Measurements from ENCODE around the gene COLEC12. TPM values are rescaled to one million over a fixed set of nuclear protein-coding genes. Genes with fewer than 3 reads are reported as not detected.

COLEC12 gene
- polyA plus RNA-seq, 1 donor (not counting 4 experiments of a cell fraction or from before 2014, with no cell fraction given), result not detected

GRCh38 chr18:396251-396555 lies 104.3 kb downstream of the COLEC12 start:
- DNase-seq (ENCODE audit: low read depth, low spot score) (no peak), FAIRE-seq (no peak)
- H3K79me2 ChIP-seq (ENCODE audit: control insufficient read depth, insufficient read depth, low read length), result no peaks in the 10 kb centered on the region
- peaks cover 11% of the 10 kb centered on the region for H3K4me1 ChIP-seq (ENCODE audit: control insufficient read depth, extremely low read depth, insufficient read depth, low read length)
- H3K4me3 ChIP-seq (ENCODE audit: control insufficient read depth in 2 of 3, extremely low read depth in 1 of 3, insufficient read depth in 2 of 3, low read depth in 1 of 3, low read length in 3 of 3), result no peak overlapping the region
- dilution Hi-C loops (cut with MboI; ENCODE audit: extremely low pct_ligation_motif_present, low sequenced_read_pairs), result no loop called here
- no peak overlapping the region for H3K9ac ChIP-seq (ENCODE audit: control insufficient read depth, extremely low read depth, insufficient read depth, low read length)
- no peak overlapping the region for H2AFZ ChIP-seq (ENCODE audit: control insufficient read depth, low read length)
- no peak overlapping the region for H3K4me2 ChIP-seq (ENCODE audit: control insufficient read depth, extremely low read depth, insufficient read depth, low read depth, low read length)
- no peaks in the 10 kb centered on the region for H3K27me3 ChIP-seq (ENCODE audit: control insufficient read depth, extremely low read depth, insufficient read depth, low read length)
- H3K36me3 ChIP-seq (ENCODE audit: control insufficient read depth in 2 of 2, extremely low read depth in 1 of 2, insufficient read depth in 2 of 2, low read length in 2 of 2), result no peaks in the 10 kb centered on the region
- TF ChIP-seq, protein P1, sequence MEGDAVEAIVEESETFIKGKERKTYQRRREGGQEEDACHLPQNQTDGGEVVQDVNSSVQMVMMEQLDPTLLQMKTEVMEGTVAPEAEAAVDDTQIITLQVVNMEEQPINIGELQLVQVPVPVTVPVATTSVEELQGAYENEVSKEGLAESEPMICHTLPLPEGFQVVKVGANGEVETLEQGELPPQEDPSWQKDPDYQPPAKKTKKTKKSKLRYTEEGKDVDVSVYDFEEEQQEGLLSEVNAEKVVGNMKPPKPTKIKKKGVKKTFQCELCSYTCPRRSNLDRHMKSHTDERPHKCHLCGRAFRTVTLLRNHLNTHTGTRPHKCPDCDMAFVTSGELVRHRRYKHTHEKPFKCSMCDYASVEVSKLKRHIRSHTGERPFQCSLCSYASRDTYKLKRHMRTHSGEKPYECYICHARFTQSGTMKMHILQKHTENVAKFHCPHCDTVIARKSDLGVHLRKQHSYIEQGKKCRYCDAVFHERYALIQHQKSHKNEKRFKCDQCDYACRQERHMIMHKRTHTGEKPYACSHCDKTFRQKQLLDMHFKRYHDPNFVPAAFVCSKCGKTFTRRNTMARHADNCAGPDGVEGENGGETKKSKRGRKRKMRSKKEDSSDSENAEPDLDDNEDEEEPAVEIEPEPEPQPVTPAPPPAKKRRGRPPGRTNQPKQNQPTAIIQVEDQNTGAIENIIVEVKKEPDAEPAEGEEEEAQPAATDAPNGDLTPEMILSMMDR (optimal IDR thresholded peaks at IDR 0.05 in 1 of 3, IDR thresholded peaks at IDR 0.05 in 1 of 3, conservative IDR thresholded peaks at IDR 0.05 in 1 of 3; ENCODE audit: extremely low read depth in 1 of 3, insufficient read depth in 2 of 3, low read length in 3 of 3), result no peak
- TF ChIP-seq EZH2 (IDR thresholded peaks at IDR 0.05; ENCODE audit: low read length), result no peak
- no peaks in the 10 kb centered on the region for H3K9me3 ChIP-seq (ENCODE audit: control insufficient read depth, low read depth, low read length)
- H3K27ac ChIP-seq (ENCODE audit: control insufficient read depth, insufficient read depth, low read length), result no peak overlapping the region
- H3K9me1 ChIP-seq (ENCODE audit: control insufficient read depth, extremely low read depth, insufficient read depth, low read length), result no peaks in the 10 kb centered on the region
- H4K20me1 ChIP-seq (ENCODE audit: control insufficient read depth, extremely low read depth, insufficient read depth, low read length), result no peaks in the 10 kb centered on the region

GRCh38 chr18:395456-396250 lies 104.8 kb downstream of the COLEC12 start:
- Histone ChIP-seq H3K4me2 (ENCODE audit: control insufficient read depth, extremely low read depth, insufficient read depth, low read depth, low read length) (no peak overlapping the region), H3K27me3 (ENCODE audit: control insufficient read depth, extremely low read depth, insufficient read depth, low read length) (no peaks in the 10 kb centered on the region), H4K20me1 (ENCODE audit: control insufficient read depth, extremely low read depth, insufficient read depth, low read length) (no peaks in the 10 kb centered on the region), H3K27ac (ENCODE audit: control insufficient read depth, insufficient read depth, low read length) (no peak overlapping the region), H3K79me2 (ENCODE audit: control insufficient read depth, insufficient read depth, low read length) (no peaks in the 10 kb centered on the region), H2AFZ (ENCODE audit: control insufficient read depth, low read length) (peak overlapping the region; percentile 16), H3K9me1 (ENCODE audit: control insufficient read depth, extremely low read depth, insufficient read depth, low read length) (no peaks in the 10 kb centered on the region), H3K9ac (ENCODE audit: control insufficient read depth, extremely low read depth, insufficient read depth, low read length) (no peak overlapping the region), H3K9me3 (ENCODE audit: control insufficient read depth, low read depth, low read length) (no peaks in the 10 kb centered on the region), H3K4me1 (ENCODE audit: control insufficient read depth, extremely low read depth, insufficient read depth, low read length) (peaks cover 11% of the 10 kb centered on the region), H3K4me3 (ENCODE audit: control insufficient read depth in 2 of 3, extremely low read depth in 1 of 3, insufficient read depth in 2 of 3, low read depth in 1 of 3, low read length in 3 of 3) (no peak overlapping the region), H3K36me3 (ENCODE audit: control insufficient read depth in 2 of 2, extremely low read depth in 1 of 2, insufficient read depth in 2 of 2, low read length in 2 of 2) (no peaks in the 10 kb centered on the region)
- no peak for DNase-seq (ENCODE audit: low read depth, low spot score)
- dilution Hi-C loops (cut with MboI; ENCODE audit: extremely low pct_ligation_motif_present, low sequenced_read_pairs), result no loop called here
- peak; percentile 13 for FAIRE-seq
- no peak for TF ChIP-seq EZH2 (IDR thresholded peaks at IDR 0.05; ENCODE audit: low read length)
- TF ChIP-seq, protein P1 (optimal IDR thresholded peaks at IDR 0.05 in 1 of 3, IDR thresholded peaks at IDR 0.05 in 1 of 3, conservative IDR thresholded peaks at IDR 0.05 in 1 of 3; ENCODE audit: extremely low read depth in 1 of 3, insufficient read depth in 2 of 3, low read length in 3 of 3), result no peak

All from keratinocyte (primary cell).